ENCODE results near the gene ARFRP1.
"Not testable (repeated sequence)": the region's sequence is repeated elsewhere in the genome, so short reads cannot be mapped to it uniquely, and the experiment has no call there.

The ARFRP1 gene

GRCh38 chr20:63671695-63672094, 36.1 kb downstream of the ARFRP1 start:
- FAIRE-seq = not testable (repeated sequence)

DNA sequence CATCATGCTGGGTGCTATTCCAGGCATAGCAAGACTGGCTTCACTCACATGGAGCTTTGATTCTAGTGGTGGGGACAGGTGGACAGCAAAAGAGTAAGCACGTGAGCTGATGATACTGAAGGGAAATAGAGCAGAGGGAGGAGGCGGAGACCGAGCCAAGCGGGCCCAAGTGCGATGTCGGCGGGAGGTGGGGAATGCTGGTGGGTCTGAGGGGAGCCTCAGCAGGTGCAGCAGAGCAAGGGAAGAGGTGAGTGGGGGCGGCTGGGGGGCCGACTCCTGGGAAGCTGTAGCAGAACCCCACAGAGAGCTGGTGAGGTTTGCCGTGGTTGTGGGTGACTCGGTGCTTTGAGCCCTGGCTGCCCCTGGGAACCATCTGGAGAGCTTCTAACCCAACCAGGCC, 39.4 kb downstream of the ARFRP1 start:
- no peak for FAIRE-seq

- no peak for FAIRE-seq
Measured at GRCh38 chr20:63667858-63668257, 39.9 kb downstream of the ARFRP1 start.

DNA sequence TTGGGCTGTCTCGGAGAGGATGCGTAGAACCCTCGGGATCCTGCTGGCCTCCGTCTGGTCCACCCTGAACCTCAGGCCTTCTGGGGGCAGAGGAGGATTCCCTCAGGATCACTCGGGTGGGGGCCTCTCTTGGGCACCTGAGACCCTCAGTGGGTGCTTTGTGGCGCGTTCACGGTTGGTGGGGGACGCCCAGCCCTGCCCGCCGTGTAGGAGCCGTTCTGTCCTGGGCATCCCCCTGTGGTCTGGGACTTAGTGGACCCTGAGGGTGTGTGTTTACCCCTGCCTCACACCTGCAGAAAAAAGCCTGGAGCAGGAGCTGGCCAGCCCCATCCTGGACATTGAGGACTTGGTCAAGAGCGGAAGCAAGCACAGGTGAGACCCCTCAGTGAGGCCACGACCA, 42.1 kb downstream of the ARFRP1 start:
- FAIRE-seq = no peak

DNA sequence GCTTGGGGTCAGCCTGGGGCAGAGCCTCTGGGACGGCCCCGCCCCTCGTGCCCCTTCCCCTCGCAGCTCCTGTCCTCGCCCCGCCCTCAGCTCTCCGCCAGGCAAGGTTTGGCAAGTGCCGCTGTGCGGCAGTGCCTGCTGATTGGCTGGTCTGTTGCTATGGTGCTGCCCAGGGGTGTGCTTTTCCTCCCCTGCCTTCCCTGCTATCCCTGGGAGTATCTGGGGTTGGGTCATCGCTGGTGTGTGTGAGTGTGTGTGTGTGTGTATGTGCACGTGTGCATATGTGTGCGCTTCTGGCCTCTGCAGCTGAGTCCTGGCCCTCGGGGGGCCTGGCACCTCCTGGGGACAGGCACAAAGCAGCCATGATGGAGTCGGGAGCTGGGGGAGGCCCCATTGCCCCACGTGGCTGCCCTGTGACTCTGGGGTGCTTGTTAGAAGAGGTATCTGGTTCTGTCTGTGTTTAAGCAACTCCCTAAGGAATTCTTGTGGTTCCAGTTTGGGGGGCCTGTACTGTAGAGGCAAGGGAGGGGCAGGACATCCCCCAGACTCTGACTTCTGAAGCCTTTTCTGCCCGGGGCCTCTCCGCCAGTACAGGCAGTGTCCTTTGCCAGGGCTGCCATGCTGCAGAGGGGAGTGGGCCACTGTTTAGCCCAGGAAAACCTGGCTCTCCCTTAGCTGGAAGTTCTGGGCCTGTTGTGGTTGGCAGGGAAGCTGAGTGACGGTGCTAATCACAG, 42.7 kb downstream of the ARFRP1 start:
- FAIRE-seq = no peak

- FAIRE-seq = no peak
Measured at GRCh38 chr20:63664143-63664851, 43.5 kb downstream of the ARFRP1 start.

DNA sequence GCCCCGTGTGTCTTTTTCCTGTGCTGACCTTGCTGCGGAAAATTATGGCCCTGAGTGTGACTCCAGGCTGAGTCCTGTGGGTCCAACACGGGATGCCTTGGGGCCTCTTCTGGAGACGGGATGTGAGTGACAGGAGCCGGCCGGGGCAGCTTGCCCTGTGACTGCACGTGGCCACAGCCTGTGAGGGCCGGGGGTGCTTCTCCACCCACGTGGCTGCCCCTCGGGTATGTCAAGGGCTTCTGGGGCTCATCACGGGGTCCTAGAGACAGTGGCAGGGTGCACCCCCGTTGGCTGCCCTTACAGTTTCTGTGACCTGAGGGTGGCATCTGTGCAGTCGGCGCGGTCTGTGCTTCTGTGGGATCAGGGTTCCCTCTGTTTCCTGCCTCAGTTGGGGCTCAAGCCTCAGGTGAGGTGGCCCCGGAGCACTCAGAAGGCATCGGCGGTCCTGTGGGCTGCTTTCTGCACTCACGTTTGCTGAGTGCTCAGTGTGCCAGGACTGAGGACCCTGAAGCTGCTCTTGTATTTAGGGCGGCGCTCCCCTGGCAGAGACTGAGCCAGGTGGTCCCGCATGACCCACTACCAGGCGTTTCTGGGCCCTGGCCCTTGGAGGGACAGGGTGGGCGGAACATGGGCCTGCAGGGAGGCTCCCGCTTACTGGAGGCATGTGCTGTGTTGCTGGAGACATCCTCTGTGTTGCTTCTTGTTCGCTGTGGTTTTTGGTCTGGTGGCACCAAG, 44.3 kb downstream of the ARFRP1 start:
- FAIRE-seq = no peak

- FAIRE-seq = no peak
Measured at GRCh38 chr20:63662813-63663189, 45.0 kb downstream of the ARFRP1 start.

DNA sequence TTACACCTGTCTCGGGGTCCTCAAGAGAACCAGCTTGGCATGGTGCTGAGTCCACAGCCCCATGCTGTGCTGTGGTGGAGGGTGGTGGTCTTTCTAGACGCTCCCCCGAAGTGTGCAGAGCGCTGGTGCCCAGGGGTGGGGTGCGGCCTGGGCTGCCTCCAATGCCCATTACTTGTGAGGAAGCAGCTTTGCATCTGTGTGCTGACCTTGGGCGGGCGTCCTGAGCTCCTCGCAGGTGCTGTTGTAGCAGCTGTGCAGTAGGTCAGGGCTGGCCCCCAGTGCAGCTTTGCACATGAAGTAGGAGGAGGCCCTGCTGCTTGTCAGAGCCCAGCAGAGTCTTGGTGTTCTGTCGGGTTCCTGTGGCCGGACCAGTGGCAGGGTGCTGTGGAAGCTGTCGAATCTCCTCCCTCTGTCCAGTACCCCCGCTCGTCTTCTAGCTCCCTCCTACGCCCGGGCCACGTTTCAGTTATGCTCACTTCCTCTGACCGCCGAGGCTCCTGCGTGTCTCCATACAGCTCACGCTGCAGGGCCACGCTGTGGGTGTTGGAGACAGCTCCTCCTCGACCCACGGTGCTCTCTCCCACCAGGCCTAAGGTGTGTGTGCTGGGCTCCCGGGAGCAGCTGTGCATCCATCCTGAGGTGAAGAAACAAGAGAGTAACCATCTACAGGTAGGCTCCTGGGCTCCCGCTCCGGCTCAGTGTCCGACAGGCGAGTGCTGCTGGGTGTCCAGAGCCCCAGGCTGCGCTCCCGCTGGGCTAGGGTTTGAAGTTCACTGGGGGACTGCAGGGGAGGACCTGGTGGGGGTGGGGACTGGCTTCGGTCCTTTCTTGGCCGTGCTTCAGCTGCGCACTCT, 45.6 kb downstream of the ARFRP1 start:
- FAIRE-seq = no peak

GRCh38 chr20:63661108-63661507, 46.7 kb downstream of the ARFRP1 start:
- no peak for FAIRE-seq

DNA sequence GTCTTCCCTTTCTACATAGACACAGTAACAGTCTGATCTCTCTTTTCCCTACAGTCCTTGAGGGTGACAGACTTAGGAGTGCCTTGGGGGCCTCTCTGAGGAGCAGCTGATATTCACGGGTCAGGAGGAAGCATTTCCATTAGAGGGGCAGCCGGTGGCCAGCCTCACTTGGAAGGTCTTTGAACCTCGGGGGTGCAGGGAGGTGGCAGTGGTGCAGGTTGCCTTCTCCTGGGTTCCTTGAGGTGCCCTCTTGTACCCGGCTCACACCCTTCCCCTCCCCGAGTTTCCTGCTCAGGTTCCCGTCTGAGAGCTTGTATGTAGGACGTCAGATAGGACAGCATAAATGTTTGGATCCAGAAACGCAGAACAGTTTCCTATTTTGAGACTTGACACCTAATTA, 47.2 kb downstream of the ARFRP1 start:
- FAIRE-seq = no peak

- FAIRE-seq = not testable (repeated sequence)
Measured at GRCh38 chr20:63660174-63660573, 47.6 kb downstream of the ARFRP1 start.

DNA sequence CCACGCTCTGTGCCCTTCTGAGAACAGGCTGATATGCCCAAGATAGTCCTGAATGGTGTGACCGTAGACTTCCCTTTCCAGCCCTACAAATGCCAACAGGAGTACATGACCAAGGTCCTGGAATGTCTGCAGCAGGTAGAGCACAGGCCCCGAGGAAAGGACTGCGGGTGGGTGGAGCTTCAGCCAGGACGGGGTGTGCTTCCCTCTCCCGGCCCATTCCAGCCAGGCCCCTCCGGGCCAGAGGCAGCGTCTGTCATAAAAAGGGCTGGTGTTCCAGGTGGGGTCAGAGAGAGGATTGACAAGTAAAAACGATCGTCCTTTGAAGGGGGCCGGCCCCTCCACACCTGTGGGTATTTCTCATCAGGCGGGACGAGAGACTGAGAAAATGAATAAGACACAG, 48.4 kb downstream of the ARFRP1 start:
- no peak for FAIRE-seq

DNA sequence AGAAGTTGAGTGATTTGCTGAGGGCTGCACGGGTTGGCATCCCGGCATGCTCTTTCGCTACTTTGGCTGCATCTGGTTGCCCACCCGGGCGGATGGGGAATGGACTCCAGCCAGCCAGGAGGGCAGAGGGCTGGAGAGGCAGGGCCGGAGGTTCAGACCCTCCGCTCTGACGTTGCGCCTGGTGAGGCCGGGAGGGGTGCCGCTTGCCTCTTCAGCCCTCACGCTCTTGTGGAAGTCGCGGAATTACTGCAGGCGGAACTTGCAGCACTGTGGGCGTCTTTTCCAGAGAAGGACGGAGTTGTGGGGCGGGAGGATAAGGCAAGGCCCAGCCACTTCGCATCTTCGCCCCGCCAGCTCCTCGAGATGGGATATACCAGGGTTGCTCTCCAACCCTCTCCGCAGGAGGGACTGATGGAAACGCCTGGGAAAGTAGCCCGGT, 49.0 kb downstream of the ARFRP1 start:
- no peak for FAIRE-seq

DNA sequence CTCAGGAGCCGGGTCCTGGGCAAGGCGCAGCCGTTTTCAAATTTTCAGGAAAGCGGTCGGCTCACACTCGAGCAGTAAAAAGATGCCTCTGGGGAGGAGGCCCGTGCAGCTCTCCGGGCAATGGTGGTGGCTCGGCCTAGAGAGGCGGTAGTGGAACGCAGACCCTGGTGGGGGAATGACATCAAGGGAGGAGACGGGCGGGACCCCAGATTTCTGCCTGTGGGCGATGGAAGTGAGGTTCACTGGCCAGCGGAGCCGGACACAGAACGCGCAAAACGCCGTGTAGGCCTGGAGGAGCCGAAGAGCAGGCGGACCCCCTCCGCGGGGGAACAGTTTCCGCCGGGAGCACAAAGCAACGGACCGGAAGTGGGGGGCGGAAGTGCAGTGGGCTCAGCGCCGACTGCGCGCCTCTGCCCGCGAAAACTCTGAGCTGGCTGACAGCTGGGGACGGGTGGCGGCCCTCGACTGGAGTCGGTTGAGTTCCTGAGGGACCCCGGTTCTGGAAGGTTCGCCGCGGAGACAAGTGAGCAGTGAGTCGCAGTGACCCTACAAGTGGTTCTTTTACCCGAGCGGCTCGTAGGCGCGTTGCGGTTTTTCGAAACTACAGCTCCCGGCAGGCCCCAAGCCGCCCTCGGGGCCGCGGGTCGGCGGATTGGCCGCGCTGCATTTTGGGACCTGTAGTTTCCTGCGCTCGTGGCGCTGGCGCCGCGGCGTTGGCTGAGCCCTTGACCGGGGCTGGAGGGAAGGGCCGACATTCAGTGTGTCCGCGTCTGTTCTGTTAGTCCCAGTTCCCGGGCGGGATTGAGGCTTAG, 49.6 kb downstream of the ARFRP1 start, which contains the start of gene RTEL1:
Gene RTEL1 (plus strand): TSS at position 376 of the 812 bp plus-strand sequence. CDS start 1,091 bp downstream, outside the sequence.
- FAIRE-seq = no peak

- FAIRE-seq = no peak
Measured at GRCh38 chr20:63657260-63657936, 50.4 kb downstream of the ARFRP1 start.

- FAIRE-seq = no peak
Measured at GRCh38 chr20:63656451-63656850, 51.3 kb downstream of the ARFRP1 start.

GRCh38 chr20:63655249-63655648, 52.5 kb downstream of the ARFRP1 start:
- no peak for FAIRE-seq

GRCh38 chr20:63653974-63654668, 53.7 kb downstream of the ARFRP1 start:
- FAIRE-seq = no peak

Data from TTC549 (cell line).